Measurements from ENCODE around the gene PALM.
A peak's percentile ranks its signal among the peaks of the same experiment; 100 is the strongest.
"Not testable (repeated sequence)": the region's sequence is repeated elsewhere in the genome, so short reads cannot be mapped to it uniquely, and the experiment has no call there.

PALM gene

GRCh38 chr19:709196-709964 lies 645 bp downstream of the PALM start:
- DNase-seq: no peak

- no peak for DNase-seq
Observed at GRCh38 chr19:709965-710571, 1.3 kb downstream of the PALM start.

GRCh38 chr19:710767-711166 lies 2.0 kb downstream of the PALM start:
- no peak for DNase-seq

GRCh38 chr19:711254-711653 lies 2.5 kb downstream of the PALM start:
- no peak for DNase-seq

GRCh38 chr19:715347-715746 lies 6.6 kb downstream of the PALM start:
- no peak for DNase-seq

GRCh38 chr19:718251-718951 lies 9.7 kb downstream of the PALM start:
- DNase-seq: peak; percentile 60

GRCh38 chr19:718991-719512 lies 10.3 kb downstream of the PALM start:
- DNase-seq: peak; percentile 21

GRCh38 chr19:719636-720344 lies 11.1 kb downstream of the PALM start:
- DNase-seq: peak; percentile 27

- peak; percentile 60 for DNase-seq
Observed at GRCh38 chr19:720345-721160, 11.8 kb downstream of the PALM start.

- DNase-seq: no peak
Observed at GRCh38 chr19:722553-723101, 13.9 kb downstream of the PALM start.

- DNase-seq: no peak
Observed at GRCh38 chr19:723247-723646, 14.5 kb downstream of the PALM start.

- DNase-seq: no peak
Observed at GRCh38 chr19:723714-724113, 15.0 kb downstream of the PALM start.

- no peak for DNase-seq
Observed at GRCh38 chr19:725461-726089, 16.8 kb downstream of the PALM start.

- no peak for DNase-seq
Observed at GRCh38 chr19:726993-727956, 18.5 kb downstream of the PALM start.

GRCh38 chr19:728011-728410 lies 19.3 kb downstream of the PALM start:
- no peak for DNase-seq

GRCh38 chr19:729564-729963 lies 20.8 kb downstream of the PALM start:
- not testable (repeated sequence) for DNase-seq

- DNase-seq: no peak
Observed at GRCh38 chr19:729965-730668, 21.4 kb downstream of the PALM start.

GRCh38 chr19:731000-731399 lies 22.3 kb downstream of the PALM start:
- no peak for DNase-seq
